HG03196 (cell line): ENCODE results near the gene TOP1.
"Not testable (repeated sequence)": the region's sequence is repeated elsewhere in the genome, so short reads cannot be mapped to it uniquely, and the experiment has no call there.

ENCODE experiments used
- ATAC-seq: cut with Tn5 transposase; IDR thresholded peaks from one replicate; pipeline ENCODE4 v1.9.1; 2021; ENCODE audit not compliant: unreplicated experiment

Gene TOP1

DNA sequence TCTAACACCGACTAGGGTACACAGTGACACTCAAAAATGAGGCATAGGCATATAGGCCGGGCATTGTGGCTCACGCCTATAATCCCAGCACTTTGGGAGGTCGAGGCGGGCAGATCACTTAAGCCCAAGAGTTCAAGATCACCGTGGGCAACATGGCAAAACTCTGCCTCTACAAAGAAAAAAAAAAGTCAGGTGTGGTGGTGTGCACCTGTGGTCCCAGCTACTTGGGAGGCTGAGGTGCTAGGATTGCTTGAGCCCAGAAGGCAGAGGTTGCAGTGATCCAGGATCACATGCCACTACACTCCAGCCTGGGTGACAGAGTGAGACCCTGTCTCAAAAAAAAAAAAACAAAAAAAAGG is 24.7 kb upstream of the TOP1 start:
- not testable (repeated sequence) for ATAC-seq

DNA sequence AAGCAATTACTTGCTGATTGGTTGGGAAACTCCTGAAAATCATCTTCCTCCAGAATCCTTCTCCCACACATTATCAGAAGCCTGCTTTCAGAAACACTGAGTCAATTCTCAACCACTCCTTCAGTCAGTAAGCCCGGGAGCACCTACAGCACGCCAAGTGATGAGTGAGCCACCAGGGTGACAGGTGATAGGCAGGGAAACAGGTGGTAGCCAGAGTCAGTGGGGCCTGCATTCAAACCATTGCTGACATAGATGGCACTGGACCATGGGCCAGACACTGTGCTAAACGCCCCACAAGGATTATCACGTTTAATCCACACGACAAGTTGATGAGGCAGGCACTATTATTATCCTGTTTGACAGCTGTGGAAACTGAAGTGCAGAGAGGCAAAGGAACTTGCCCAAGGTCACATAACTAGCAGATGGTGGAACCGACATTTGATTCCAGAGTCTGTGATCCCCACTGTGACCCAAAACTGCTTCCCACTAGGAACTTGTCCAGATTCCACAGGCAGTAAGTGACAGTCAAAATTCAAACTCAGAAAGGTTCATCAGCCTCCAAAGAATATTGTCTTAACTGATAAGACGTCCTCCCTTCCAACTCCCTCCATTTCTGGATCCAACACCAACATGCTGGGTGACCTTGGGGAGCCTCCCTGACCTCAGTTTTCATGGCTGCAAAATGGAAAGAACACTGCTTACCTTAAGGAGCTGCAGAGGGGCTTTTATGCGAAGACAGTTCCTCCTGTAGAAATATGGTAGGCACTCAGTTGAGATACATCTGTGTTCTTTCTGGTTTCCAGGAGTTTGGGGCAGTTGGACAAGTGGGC is 23.9 kb upstream of the TOP1 start:
- ATAC-seq = no peak

DNA sequence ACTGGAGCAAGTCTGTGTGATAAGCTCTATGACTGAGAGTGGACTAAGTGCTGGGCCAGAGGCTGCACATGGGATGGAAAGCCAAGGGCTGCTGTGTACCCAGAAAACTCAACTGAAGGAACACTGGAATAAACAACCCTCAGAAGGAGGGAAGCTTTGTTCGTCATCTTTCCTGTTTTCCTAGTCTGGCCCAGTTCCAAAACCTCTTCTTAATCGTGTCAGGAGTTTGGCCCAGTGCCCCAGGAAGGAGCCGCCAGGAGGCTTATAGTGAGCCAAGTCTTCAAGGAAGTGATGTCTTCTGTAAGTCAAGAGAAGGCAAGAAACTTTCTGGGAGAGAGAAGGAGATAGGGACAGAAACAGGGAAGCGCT is 23.3 kb upstream of the TOP1 start:
- no peak for ATAC-seq

DNA sequence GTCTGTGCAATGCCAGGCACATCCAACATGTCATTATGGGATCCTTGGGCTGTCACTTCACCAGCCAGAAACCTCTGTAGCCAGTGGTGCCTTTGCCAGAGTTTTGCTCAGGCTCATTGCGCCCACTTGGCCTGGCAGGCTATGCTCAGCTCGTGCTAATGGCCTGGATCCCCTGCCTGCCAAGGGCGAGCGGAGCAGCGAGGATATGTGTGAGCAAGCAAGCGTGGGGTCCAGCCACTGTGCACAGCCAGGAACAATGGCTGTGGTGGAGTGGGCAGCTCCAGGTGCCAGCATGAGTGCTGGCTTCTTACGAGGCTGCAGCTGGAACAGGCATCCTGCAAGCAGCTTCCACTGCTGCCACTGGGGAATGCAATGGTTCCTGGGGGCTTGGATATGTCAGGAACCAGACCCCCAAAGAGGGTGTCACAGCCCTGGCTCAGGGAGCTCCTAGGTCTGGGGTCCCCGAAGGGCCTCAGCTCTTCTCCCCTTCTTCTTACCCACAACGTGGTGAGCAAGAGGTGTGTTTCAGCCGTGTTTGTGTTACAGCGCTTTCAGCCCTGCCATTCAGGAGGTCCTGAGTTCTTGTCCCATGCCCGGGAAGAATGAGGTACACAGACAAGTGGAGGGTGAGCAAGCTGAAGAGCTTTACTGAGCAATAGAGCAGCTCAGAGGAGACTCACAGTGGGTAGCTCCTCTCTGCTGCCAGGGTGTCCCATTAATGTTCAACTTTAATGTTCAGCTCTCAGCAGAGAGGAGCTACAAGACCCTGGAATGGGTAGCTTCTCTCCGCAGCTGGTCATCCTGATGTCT is 22.3 kb upstream of the TOP1 start:
- ATAC-seq = no peak

DNA sequence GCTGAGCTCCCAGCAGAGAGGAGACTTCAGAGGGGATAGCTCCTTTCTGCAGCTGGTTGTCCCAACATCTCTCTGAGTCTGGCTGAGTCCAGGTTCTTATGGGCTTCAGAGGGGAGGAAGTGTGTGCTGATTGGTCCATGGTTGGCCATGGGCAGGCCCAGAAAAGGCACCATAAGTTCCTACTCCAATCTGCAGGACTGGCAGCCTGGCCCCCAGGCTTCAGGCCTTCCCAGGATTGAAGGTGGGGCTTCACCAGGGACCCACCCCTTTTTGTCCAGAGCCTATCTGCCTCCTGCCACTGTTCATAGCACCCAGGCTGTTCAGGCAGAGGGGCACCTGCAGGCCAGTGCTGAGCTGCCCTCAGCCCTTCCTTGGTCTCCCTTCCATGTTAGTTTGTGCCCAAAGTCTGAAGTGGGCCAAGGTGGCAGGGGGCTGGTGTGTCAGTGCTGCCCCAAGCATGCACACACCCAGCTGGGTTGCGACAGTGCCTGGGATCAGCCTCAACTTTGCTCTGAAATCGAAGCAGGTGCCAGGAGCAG is 21.6 kb upstream of the TOP1 start:
- no peak for ATAC-seq

DNA sequence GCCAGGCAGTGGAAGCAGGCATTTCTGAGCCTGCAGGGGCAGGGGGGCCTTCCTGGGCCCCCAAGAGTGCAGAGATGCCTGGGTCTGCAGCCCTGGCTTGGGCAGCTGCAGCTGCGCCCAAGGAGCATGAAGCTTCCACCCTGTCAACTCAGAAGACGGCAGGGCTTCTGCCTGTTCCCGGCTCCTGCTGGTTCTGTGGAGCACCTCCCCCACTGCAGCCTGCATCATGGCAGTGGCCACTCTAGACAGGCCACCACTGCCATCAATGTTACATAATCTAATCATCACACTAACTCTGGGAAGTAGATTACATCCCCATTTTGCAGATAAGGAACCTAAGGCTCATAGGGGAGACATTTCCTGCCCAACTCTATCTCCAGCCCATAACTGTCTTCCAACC is 21.1 kb upstream of the TOP1 start:
- no peak for ATAC-seq

GRCh38 chr20:41009946-41010345 is 18.7 kb upstream of the TOP1 start:
- ATAC-seq = no peak

GRCh38 chr20:41011551-41012067 is 17.0 kb upstream of the TOP1 start:
- peak; percentile 88 for ATAC-seq

GRCh38 chr20:41014561-41015088 is 14.0 kb upstream of the TOP1 start:
- no peak for ATAC-seq

- ATAC-seq = no peak
Measured at GRCh38 chr20:41017448-41018042, 11.1 kb upstream of the TOP1 start.

DNA sequence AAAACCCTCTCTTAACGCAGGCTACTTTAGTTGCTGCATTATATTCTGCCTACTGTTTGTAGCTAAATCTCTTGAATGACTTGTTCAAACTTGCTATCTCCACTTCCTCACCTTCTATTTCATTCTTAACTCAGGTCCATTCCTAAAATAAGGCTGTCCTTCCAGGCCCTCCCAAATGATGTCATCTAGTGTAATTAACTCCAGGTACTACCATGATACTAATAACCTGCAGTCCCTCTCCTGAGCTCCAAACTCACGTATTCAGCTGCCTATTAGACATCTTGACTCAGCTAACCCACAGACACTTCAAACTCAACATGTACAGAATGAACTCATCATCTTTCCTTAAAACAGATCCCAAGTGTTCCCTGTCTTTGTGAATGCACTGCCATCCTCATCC is 10.5 kb upstream of the TOP1 start:
- no peak for ATAC-seq

DNA sequence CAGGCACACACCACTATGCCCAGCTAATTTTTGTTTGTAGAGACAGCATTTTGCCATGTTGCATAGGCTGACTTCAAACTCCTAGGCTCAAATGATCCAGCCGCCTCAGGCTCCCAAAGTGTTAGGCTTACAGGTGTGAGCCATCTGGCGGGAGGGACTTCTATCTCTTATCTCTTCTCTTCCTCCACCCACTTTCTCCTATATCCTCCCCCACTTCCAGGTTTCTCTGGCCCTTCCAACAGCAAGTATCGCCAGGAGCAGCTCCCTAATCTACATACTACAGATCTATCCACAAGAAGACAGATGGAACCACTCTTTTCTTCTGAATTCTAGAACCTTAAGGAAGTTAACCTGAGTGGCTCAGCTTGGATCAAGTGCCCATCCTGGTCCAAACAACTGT is 5.1 kb upstream of the TOP1 start:
- ATAC-seq = no peak

GRCh38 chr20:41027366-41027765 is 1.3 kb upstream of the TOP1 start:
- ATAC-seq = no peak

GRCh38 chr20:41027872-41028358 is 707 bp upstream of the TOP1 start:
- no peak for ATAC-seq

- ATAC-seq = peak; percentile 18
Measured at GRCh38 chr20:41029150-41029901, 704 bp downstream of the TOP1 start.

- no peak for ATAC-seq
Measured at GRCh38 chr20:41030061-41030460, 1.4 kb downstream of the TOP1 start.

DNA sequence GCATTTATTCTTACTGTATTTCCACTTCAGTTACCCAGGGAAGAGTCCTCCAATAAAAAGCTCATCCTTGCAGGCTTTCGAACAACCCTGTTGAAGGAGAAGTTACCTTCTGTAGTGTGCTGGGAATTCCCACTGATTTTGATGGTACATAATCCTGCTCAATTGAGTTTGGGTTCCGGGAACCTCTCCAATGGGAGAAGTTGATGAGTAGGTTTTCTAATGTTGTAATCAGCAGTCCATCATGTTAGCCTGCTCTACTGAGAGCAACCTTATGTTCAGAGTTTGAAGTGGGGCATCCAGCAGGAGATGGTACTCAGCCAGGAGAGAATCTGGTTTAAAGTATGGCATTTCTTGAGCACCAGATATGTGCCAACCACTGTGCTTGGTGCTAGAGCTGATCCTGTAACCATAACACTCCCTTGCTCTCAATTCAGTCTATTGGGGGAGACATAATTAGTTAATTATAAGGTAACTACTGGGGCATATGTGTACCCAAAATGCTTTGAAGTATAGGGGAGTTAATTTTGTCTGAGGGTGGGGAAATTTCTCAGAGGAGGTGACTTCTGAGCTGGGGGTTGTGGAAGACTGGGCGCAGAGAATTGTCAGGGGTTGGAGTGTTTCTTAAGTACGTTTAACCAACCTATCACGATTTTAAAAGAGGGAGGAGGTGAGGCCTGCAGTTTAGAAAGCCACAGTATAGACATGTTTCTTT is 2.1 kb downstream of the TOP1 start:
- no peak for ATAC-seq

- no peak for ATAC-seq
Measured at GRCh38 chr20:41031243-41031619, 2.6 kb downstream of the TOP1 start.

- no peak for ATAC-seq
Measured at GRCh38 chr20:41032271-41032670, 3.6 kb downstream of the TOP1 start.

DNA sequence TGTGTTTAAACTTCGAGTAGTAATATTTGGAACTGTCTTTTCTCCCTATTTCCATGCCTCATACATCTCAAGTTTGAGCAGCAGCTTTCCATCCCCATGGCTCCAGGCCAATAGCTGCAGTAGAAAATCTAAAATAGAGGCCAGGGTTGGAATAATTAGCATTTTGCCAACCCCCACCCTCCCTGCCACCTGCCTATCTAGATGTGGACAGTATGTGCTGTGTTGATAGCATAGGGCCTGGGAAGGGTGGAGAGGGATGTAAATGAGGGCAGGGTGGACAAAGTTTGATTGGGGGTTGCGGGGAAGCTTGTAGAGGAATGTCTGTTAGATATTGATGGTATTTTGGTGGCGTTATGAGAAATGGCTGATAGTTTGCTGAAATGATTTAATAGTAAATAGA is 5.6 kb downstream of the TOP1 start:
- no peak for ATAC-seq
